GM19043 (cell line): ENCODE results near the gene HSP90AB1.

ENCODE experiments used
- ATAC-seq: cut with Tn5 transposase; IDR thresholded peaks from one replicate; pipeline ENCODE4 v1.9.1; 2021; ENCODE audit warnings: low read depth; ENCODE audit not compliant: unreplicated experiment

Gene HSP90AB1

GRCh38 chr6:44234101-44235025 lies 12.5 kb upstream of the HSP90AB1 start:
- ATAC-seq: no peak

GRCh38 chr6:44235269-44235668 lies 11.6 kb upstream of the HSP90AB1 start:
- ATAC-seq: no peak

- ATAC-seq: no peak
Observed at GRCh38 chr6:44235891-44236516, 10.9 kb upstream of the HSP90AB1 start.

- ATAC-seq: peak; percentile 64
Observed at GRCh38 chr6:44237021-44237812, 9.7 kb upstream of the HSP90AB1 start.

- ATAC-seq: peak; percentile 79
Observed at GRCh38 chr6:44237813-44238433, 9.0 kb upstream of the HSP90AB1 start.

GRCh38 chr6:44238687-44239350 lies 8.1 kb upstream of the HSP90AB1 start:
- ATAC-seq: no peak

- ATAC-seq: no peak
Observed at GRCh38 chr6:44243345-44243744, 3.6 kb upstream of the HSP90AB1 start.

- no peak for ATAC-seq
Observed at GRCh38 chr6:44245391-44245911, 1.4 kb upstream of the HSP90AB1 start.

GRCh38 chr6:44245912-44246662 lies 814 bp upstream of the HSP90AB1 start:
- peak; percentile 38 for ATAC-seq

- ATAC-seq: no peak
Observed at GRCh38 chr6:44247338-44248302, 719 bp downstream of the HSP90AB1 start.

- no peak for ATAC-seq
Observed at GRCh38 chr6:44248579-44248978, 1.7 kb downstream of the HSP90AB1 start.

- ATAC-seq: no peak
Observed at GRCh38 chr6:44249082-44249748, 2.3 kb downstream of the HSP90AB1 start.

- no peak for ATAC-seq
Observed at GRCh38 chr6:44250067-44250717, 3.3 kb downstream of the HSP90AB1 start.

GRCh38 chr6:44250718-44251123 lies 3.8 kb downstream of the HSP90AB1 start:
- ATAC-seq: no peak

- no peak for ATAC-seq
Observed at GRCh38 chr6:44251576-44252524, 4.9 kb downstream of the HSP90AB1 start.
